Measurements from ENCODE around the gene WASF3. TPM values are rescaled to one million over a fixed set of nuclear protein-coding genes. Genes with fewer than 3 reads are reported as not detected.

The WASF3 gene, protein sequence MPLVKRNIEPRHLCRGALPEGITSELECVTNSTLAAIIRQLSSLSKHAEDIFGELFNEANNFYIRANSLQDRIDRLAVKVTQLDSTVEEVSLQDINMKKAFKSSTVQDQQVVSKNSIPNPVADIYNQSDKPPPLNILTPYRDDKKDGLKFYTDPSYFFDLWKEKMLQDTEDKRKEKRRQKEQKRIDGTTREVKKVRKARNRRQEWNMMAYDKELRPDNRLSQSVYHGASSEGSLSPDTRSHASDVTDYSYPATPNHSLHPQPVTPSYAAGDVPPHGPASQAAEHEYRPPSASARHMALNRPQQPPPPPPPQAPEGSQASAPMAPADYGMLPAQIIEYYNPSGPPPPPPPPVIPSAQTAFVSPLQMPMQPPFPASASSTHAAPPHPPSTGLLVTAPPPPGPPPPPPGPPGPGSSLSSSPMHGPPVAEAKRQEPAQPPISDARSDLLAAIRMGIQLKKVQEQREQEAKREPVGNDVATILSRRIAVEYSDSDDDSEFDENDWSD
- 11.5 TPM for total RNA-seq
- long read RNA-seq, full-length matches to known transcripts: 1 of 9 reads
- long read RNA-seq, partial matches to known transcripts: 7 of 9 reads
- long read RNA-seq, other reads (novel, unspliced or antisense): 1 of 9 reads

DNA sequence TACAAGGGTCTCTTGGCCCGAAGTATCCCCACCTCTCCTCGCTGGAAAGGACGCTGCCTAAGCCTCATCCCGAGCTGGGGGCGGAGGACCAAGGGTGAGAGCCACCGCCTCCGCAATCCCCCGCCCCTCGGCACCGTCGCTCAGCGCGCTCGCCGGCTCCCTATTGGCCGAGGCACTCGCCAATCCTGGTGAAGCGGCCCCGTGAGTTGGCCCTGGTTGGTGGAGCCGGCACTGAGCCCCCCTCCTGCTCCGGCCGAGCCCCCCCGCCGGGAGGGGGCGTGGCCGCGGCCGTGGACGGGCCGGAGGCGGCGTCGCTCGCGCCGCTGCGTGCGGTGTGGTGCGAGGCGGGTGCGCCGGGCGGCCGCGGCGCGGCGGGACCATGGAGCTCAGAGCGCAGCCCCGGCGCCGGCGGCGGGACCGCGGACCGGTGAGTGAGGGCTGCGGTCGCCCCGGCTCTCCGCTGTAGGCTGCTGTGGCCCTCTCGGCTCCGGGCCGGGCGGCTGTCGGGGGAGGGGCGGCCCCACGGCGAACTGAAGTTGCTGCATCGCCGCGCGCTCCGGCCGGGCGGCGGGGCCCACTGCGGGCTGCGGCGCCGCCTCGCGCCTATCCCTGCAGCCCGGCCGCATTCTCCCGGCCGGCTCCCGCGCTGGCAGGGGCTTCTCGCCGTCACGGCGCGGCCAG lies at the start of gene WASF3:
WASF3 (plus strand) TSS at position 291 of the 681 bp plus-strand sequence. CDS start 84,588 bp downstream, outside the sequence.
- DNase-seq (peak; percentile 97), ATAC-seq (peak; percentile 98)
- intact Hi-C loops (cut with micrococcal nuclease): no loop called here

DNA sequence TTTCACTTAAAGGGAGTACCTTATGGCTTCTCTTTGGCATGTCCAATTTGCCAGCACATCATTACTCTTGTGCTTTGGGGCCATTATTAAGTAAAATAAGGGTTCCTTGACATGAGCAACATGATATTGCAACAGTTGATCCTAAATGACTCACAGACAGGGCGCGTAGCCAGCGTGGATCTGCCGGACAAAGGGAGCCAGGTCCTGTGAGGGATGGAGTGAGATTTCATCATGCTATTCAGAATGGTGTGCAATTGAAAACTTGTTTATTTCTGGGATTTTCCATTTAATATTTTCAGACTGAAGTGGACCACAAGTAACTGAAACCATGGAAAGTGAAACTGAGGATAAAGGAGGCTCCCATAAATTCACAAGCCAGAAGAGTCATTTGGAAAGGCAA lies 48.6 kb upstream of the WASF3 start:
- intact Hi-C loops (cut with micrococcal nuclease): loop anchor here (5.0 kb wide), 1 partner anchor 423 kb away; no protein-coding TSS in a partner anchor
- DNase-seq (peak; percentile 89), ATAC-seq (peak; percentile 94)

DNA sequence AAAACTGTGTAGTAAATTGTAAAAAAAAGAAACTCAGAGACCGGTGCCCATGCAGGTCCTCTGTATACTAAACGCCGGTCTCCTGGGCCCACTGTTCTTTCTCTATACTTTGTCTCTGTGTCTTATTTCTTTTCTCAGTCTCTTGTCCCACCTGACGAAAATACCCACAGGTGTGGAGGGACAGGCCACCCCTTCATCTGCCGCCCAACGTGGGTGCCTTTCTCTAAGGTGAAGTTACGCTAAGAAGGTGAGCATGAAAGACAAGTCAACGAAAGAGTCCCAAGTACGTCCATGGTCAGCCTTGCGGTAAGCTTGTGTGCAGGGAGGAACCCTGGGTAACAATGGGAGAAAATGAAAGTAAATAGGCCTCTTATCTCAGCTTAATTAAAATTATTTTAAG lies 48.0 kb upstream of the WASF3 start:
- ATAC-seq: no peak
- intact Hi-C loops (cut with micrococcal nuclease): loop anchor here (5.0 kb wide), 1 partner anchor 423 kb away; no protein-coding TSS in a partner anchor
- DNase-seq: no peak

DNA sequence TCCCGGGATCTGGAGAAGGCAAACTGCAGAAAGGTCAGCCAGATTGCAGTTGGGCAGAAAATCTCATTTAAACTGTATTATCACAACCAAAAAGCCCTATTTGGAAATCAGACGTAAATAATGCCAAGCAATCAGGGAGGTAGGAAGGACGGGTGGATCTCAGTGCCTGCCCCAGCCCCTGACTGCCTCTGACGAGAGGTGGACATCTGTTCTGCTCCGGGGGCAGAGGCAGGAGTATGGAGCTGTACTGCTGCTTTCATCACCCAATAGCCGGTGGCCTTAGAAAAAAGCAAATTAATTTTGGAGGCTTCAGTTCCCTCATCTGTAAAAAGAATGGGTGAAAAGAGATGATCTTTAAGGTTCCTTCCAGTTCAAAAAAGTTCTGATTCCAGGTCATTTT lies 43.6 kb upstream of the WASF3 start:
- intact Hi-C loops (cut with micrococcal nuclease): no loop called here
- DNase-seq (no peak), ATAC-seq (no peak)

DNA sequence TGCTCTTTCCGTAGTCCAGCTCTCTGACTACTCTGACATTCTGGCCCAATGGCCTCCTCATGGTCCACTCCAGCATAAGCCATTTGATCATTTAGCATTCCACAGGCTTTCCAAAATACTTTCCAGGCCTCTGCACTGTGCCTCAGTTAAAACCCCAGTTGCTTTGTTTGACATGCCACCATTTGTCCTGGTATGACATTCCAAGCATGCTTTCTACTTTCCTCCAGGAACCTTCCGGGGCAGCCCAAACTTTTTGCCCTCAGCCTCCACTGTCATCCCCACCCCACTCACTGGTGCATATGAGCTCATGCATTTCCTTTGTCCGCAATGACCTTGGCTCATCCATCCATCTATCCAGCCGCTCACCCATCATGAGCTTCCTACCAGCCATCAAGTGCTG lies 41.8 kb upstream of the WASF3 start:
- no peak for ATAC-seq
- DNase-seq: no peak
- intact Hi-C loops (cut with micrococcal nuclease): no loop called here

DNA sequence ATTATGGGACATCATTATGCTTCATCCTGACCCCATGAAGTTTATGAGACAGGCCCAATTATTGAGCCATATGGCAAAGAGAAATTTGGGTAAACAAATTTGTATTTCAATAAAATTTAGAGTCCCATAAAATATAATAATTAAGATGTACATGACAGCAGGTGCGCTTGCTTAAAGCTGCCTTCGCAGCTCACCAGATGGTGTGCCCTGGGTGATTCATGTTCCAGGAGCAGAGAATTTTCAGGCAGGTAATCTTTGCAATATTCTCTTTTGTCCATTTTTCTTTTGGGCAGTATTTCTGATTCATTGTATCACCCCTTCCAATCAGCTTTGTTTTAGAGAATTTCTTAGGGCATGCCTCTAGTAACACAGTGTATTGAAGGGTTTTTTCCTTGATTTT lies 39.5 kb upstream of the WASF3 start:
- DNase-seq: no peak
- no peak for ATAC-seq
- intact Hi-C loops (cut with micrococcal nuclease): no loop called here

DNA sequence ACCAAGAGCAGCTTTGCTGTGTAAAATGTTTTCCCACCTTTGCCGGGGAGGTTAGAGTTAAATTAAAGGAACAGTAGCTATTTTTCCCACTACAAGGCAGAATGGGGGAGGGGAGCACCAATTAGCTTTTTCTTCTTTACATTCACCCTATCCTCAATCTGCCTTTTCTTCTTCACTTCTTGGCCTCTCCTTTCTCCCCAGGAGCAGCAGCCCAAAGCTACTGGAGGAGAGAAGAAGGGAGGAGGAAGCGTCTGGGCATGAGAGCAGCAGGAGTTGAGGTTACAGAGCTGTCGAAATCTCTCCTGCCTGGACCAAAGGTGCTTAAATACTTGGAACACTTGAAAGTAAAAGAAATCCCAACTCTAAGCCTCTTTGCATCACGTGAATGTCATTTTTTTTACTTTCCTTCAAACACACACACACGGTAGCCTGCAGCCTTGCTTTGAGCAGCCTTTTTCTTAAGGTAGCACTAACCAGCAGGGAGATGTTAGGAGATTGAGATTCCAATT lies 39.0 kb upstream of the WASF3 start:
- DNase-seq (no peak), ATAC-seq (no peak)
- intact Hi-C loops (cut with micrococcal nuclease): no loop called here

DNA sequence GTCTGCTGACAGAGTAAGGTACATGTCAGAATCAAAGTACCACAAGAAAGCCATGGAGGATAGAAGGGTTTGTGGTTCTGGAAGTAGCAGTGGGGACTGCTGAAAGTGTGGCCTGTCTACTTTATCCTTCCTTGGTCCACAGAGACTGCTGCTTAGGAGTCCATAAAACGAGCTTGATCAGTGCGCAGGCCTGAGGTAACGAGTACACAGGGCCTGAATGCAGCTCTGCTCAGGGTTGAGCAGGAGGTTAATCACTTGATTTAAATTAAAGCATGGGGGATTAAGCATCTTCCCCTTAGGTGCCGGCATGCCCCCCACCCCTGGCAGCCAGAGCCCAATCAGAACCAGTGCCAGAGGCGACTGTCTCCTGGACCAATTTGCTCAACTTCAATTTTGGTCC lies 34.9 kb upstream of the WASF3 start:
- ATAC-seq: no peak
- intact Hi-C loops (cut with micrococcal nuclease): no loop called here
- no peak for DNase-seq

DNA sequence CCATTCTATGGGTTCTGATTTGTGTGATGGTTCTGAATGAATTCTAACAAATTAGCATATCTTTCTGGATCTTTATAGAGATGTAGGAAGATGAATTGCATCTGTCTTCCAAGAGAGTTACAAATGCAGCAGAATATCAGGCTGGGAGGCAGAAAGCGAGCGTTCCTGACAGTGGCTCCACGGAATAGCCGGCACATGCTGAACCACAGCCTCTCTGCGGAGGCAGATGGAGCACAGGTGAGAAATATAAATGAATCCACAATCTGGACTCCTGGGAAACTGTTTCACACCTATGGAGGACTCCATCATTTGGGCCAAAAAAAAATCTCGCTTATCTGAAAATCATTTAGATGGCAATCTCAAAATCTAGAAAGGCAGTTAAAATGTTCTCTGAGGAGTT lies 34.5 kb upstream of the WASF3 start:
- DNase-seq: no peak
- intact Hi-C loops (cut with micrococcal nuclease): no loop called here
- ATAC-seq: no peak

DNA sequence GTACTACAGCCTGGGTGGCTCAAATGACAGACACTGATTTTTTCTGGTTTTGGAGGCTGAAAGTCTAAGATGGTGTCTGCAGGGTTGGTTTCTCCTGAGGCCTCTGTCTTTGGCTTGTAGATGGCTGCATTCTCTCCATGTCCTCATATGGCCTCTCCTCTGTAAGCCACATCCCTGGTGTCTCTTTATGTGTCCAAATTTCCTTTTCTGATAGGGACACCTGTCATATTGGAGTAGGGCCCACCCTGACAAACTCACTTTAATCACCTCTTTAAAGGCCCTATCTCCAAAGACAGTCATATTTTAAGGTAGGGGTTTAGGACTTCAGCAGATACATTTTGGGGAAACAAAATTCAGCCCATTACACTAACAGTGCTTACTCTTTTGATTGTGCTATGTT lies 32.0 kb upstream of the WASF3 start:
- intact Hi-C loops (cut with micrococcal nuclease): no loop called here
- no peak for ATAC-seq
- DNase-seq: no peak

DNA sequence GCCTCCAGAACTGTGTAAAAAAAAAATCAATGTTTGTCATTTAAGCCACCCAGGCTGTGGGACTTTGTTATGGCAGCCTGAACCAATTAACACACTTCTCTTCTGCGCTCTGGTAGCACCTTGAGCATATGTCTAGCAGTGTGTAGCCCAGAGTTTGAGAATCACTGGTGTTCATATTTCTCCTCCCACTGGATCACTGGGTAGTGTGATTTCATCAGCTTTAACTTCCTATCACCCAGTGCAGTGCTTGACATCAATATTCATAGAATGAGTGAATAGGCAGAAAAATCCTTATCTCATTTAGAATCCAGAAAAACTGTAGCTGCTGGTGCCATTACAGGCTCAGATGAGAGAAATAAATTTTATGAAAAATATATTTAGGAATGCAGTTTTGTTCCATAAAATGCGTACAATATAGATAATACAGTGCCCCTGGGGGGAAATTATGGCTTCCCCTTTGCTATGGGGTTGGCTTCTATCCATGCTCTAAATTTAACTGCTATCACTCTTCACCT lies 30.7 kb upstream of the WASF3 start:
- intact Hi-C loops (cut with micrococcal nuclease): no loop called here
- no peak for DNase-seq

DNA sequence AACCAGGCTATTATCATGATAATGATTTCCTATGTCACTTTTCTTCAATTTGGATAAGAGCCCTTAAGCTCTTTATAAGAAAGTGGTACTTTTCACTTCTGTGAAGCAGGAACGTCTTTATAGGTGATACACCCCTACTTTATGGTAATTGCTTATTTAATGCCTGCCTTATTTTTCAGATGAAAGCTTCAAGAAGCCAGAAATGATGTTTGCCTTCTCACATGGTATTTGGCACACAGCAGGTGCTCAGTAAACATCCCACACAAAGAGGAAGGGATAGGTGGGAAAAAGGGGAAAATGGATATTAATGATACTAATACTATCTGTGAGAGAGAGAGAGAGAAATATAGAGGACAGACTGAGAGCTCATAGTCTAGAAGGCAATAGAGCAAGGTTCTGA lies 29.0 kb upstream of the WASF3 start:
- DNase-seq (no peak), ATAC-seq (no peak)
- intact Hi-C loops (cut with micrococcal nuclease): no loop called here

More for the DNA sequence above, 30.7 kb upstream of the WASF3 start:
- no peak for ATAC-seq

DNA sequence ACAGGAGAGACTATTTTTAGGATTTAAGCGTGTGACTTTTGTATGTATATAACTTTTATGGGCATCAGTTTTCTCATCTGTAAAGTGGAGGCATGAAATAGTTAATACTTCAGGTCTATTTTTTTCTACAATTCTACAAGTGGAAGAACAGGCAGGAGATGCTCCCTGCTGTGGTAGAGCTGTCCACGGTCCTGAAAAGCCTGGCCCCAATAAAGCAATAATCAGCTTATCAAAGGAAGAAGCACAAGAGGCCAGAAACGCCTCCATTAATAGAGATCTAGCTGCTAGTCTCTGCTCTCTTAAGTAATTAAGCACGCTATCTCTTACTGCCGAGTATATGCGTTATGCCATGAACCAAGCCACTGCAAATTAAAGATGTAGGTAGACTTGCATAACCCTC lies 28.0 kb upstream of the WASF3 start:
- peak; percentile 39 for DNase-seq
- no peak for ATAC-seq
- intact Hi-C loops (cut with micrococcal nuclease): no loop called here

DNA sequence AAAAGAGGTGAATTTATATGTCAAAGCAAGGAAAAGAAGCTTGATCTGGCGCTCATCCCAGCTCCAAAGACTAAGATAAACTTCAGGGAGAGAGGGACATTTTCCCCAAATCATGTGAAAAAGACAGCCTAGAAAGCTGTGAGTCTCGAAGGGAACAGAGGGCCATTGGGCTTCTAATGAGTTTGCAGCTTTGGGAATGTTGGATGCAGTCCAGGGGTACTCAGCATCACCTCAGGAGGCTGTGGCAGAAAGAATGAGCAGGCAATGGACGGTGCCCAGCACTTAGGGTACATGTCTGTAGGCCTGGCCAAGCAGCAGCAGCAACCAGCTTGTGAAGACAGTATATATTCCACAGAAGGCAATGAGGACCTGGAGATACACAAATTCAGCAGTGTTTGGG lies 25.7 kb upstream of the WASF3 start:
- no peak for ATAC-seq
- intact Hi-C loops (cut with micrococcal nuclease): no loop called here
- no peak for DNase-seq

DNA sequence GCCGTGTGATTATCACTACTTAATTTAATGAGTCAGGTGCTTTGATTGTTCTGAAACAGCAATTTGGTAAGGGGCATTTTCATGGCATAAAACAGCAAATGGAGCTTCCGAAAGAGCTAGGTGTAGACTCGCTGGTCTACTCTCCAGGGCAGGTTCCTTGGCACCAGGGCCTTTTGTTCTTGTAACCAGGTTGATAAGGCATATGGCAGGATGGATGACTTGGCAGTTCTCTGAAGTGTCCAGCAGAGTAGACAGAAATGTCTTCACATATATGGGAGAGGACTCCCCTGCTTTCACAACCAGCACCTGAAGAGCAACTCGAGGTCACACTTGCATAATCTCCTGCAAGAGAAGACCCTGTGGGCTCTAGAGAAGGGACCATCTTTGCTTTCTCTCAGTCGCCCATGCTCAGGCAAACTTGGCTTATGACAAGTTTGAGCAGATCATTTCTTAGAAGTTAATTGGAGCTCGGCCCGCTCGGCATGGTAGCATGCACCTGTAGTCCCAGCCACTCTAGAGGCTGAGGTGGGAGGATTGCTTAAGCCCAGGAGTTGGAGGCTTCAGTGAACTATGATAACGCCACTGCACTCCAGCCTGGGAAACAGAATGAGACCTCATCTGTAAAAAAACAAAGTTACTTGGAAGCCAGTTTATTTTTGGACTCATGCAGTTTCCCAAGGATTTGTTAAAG lies 23.3 kb upstream of the WASF3 start:
- ATAC-seq: no peak
- DNase-seq: no peak
- intact Hi-C loops (cut with micrococcal nuclease): no loop called here

DNA sequence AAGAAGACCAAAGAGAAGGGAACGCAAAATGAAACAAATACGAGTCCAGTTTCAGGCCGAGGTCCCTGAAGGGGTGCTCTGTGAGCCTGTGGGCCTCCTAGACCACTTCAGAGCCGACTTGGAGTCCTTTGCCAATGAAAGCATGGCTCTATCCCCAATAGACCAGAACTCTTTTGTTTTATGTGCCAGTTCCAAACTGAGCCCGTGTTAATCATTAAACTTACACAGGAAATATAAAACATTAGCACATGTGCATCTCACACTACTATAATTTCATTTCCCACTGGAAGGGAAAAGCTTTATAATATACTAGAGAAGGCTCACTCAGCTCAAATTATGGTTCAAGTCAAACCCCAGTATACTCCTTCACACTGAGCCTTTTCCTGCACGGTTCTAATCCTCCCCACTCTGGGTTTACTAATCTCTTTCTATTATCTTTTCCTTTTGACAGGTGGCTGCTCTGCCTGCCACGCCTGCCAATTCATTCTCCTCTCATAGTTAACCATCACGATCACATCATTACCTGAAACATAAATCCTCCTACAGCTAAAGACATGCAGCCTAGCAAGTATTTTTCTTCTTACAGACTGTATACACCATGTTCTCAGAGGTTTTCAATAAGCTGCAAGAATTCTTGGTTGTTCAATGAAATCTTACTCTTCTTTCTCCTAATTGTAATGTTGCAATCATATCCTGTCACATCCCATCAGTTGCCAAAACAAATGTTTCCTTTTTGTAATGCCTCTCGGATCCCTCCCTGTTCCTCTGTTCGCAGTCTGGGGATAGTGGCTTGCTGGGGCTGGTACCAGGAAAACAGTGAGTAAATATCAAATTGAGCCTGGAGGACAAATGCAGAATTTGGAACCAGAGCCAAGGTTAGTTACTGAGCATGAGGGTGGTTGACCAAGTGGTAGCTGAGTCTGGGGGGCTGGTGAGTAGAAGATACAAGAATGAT lies 18.8 kb upstream of the WASF3 start:
- DNase-seq: no peak
- peak; percentile 86 for ATAC-seq
- intact Hi-C loops (cut with micrococcal nuclease): no loop called here

DNA sequence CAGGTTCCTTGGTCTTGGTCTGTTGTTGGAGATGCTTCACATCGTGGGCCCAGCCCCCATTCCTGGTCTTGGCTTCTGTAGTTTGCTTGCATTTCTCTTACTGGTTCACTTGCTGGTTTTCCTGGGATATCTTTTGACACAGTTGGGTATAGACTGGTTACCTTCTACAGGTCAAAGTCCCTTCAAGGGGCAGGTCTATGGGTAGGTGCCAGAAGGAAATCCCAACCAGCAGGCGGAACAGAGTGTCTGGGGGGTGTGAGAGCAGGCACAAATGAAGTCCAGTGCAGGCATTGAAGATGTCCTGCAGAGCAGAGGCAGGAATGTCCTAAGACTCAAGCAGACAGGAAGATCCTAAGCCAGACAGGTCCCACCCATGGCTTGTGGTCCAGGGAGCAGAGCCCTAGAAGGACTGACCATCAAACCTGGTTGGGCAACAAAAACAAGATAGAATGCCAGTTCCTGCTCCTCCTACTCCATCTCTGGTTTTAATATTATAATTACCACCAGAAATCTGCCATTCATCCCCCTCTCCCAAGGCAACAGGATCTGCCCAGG lies 17.7 kb upstream of the WASF3 start:
- intact Hi-C loops (cut with micrococcal nuclease): no loop called here
- DNase-seq (no peak), ATAC-seq (peak; percentile 37)

DNA sequence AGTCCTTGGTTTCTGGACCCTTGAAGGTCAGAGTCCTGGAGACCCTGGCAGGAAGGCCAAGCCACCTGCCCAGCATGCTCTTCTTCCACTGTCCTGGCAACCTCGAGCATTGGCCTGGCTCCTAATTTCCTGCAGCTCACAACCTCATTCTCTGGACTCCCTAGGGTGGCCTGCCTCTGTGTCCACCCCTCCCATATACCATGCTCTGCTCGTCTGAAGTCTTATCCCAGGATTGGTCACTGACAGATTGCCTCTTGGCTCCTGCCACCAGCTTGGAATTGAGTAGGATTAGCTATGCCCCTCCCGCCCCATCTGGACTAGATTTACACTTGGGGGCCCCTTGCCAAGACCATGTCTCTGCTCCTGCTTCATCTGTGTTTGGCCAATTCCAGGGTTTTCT lies 17.1 kb upstream of the WASF3 start:
- ATAC-seq: peak; percentile 62
- intact Hi-C loops (cut with micrococcal nuclease): no loop called here
- no peak for DNase-seq

Measured in left ventricle myocardium superior (tissue), 1 donor.